ENCODE data around the gene KCNK5.

KCNK5 gene

GRCh38 chr6:39172377-39172757 is 56.9 kb downstream of the KCNK5 start:
- DNase-seq (ENCODE audit: low read depth, low spot score), result no peak

GRCh38 chr6:39171489-39172376 is 57.5 kb downstream of the KCNK5 start:
- no peak for DNase-seq (ENCODE audit: low read depth, low spot score)

GRCh38 chr6:39170860-39171259 is 58.4 kb downstream of the KCNK5 start:
- DNase-seq (ENCODE audit: low read depth, low spot score), result no peak

GRCh38 chr6:39170389-39170788 is 58.9 kb downstream of the KCNK5 start:
- DNase-seq (ENCODE audit: low read depth, low spot score), result no peak

GRCh38 chr6:39169448-39170344 is 59.6 kb downstream of the KCNK5 start:
- no peak for DNase-seq (ENCODE audit: low read depth, low spot score)

- no peak for DNase-seq (ENCODE audit: low read depth, low spot score)
Measured at GRCh38 chr6:39167866-39168625, 61.2 kb downstream of the KCNK5 start.

GRCh38 chr6:39167321-39167720 is 62.0 kb downstream of the KCNK5 start:
- no peak for DNase-seq (ENCODE audit: low read depth, low spot score)

- no peak for DNase-seq (ENCODE audit: low read depth, low spot score)
Measured at GRCh38 chr6:39166912-39167290, 62.4 kb downstream of the KCNK5 start.

- DNase-seq (ENCODE audit: low read depth, low spot score), result no peak
Measured at GRCh38 chr6:39166189-39166911, 62.9 kb downstream of the KCNK5 start.

- DNase-seq (ENCODE audit: low read depth, low spot score), result no peak
Measured at GRCh38 chr6:39157511-39157910, 71.8 kb downstream of the KCNK5 start.

GRCh38 chr6:39156801-39157200 is 72.5 kb downstream of the KCNK5 start:
- no peak for DNase-seq (ENCODE audit: low read depth, low spot score)

- DNase-seq (ENCODE audit: low read depth, low spot score), result no peak
Measured at GRCh38 chr6:39154705-39155104, 74.6 kb downstream of the KCNK5 start.

GRCh38 chr6:39153766-39154397 is 75.4 kb downstream of the KCNK5 start:
- no peak for DNase-seq (ENCODE audit: low read depth, low spot score)

- no peak for DNase-seq (ENCODE audit: low read depth, low spot score)
Measured at GRCh38 chr6:39152262-39152661, 77.0 kb downstream of the KCNK5 start.

GRCh38 chr6:39151211-39151610 is 78.1 kb downstream of the KCNK5 start:
- DNase-seq (ENCODE audit: low read depth, low spot score), result no peak

- no peak for DNase-seq (ENCODE audit: low read depth, low spot score)
Measured at GRCh38 chr6:39144481-39145173, 84.6 kb downstream of the KCNK5 start.

- no peak for DNase-seq (ENCODE audit: low read depth, low spot score)
Measured at GRCh38 chr6:39143238-39143930, 85.9 kb downstream of the KCNK5 start.

GRCh38 chr6:39140556-39141167 is 88.6 kb downstream of the KCNK5 start:
- DNase-seq (ENCODE audit: low read depth, low spot score), result no peak
